Vagina (tissue), 2 donors: ENCODE data around the gene TRIB2. TPM values are rescaled to one million over a fixed set of nuclear protein-coding genes. Genes with fewer than 3 reads are reported as not detected.

Source experiments
- DNase-seq, 2 donors: peaks; one replicate each; pipeline ENCODE4 v3.0.0-alpha.2; 2017; ENCODE audit errors: extremely low spot score in 2 of 2
- H3K27ac ChIP-seq: fragments of 200-600 bp; sonication (generic); one replicate; pipeline ENCODE4 v1.5.1; 2019
- H3K27me3 ChIP-seq: fragments of 200-600 bp; sonication (generic); one replicate; pipeline ENCODE4 v1.5.1; 2019
- H3K36me3 ChIP-seq, 2 donors: fragments of 200-600 bp; sonication (generic); one replicate each; pipeline ENCODE4 v1.5.1; 2017 to 2019
- H3K4me1 ChIP-seq: fragments of 200-600 bp; sonication (generic); one replicate; pipeline ENCODE4 v1.5.1; 2019
- H3K4me3 ChIP-seq, 2 donors: fragments of 200-600 bp; sonication (generic); 1 replicate in 1 of 2; 2 replicates in 1 of 2; pipeline ENCODE4 v1.5.1; 2016 to 2019
- H3K9me3 ChIP-seq: fragments of 200-600 bp; sonication (generic); one replicate; pipeline ENCODE4 v1.5.1; 2019
- POLR2A ChIP-seq, 2 donors: fragments of 450-650 bp; IDR thresholded peaks; one replicate each; pipeline ENCODE4 v1.6.1; 2017; ENCODE audit warnings: antibody characterized with exemption in 2 of 2, mild to moderate bottlenecking in 2 of 2, moderate library complexity in 2 of 2
- POLR2AphosphoS5 ChIP-seq, 2 donors: sonication (generic); formaldehyde crosslinking; IDR thresholded peaks; one replicate each; pipeline ENCODE4 v1.9.0; 2017; ENCODE audit warnings: antibody characterized with exemption in 2 of 2, mild to moderate bottlenecking in 2 of 2, low read depth in 1 of 2; ENCODE audit not compliant: insufficient read depth in 1 of 2
- intact Hi-C: fragments of 100-400 bp; cut with DNase I; formaldehyde crosslinking; loops from one replicate; pipeline ENCODE4 v1.15.1; 2023
- microRNA-seq: library from miRNA; unstranded; fragments of <30 nt; microRNA quantifications from one replicate; pipeline ENCODE4, GENCODE V29; 2017; ENCODE audit warnings: borderline number of aligned reads, borderline replicate concordance
- small RNA-seq: library from RNA; depleted of rRNA; stranded (forward); fragments of <200 nt; gene quantifications from one replicate; pipeline ENCODE3, GENCODE V24; 2016
- total RNA-seq: library from RNA; depleted of rRNA; stranded (reverse); fragments of >200 nt; gene quantifications from one replicate; pipeline ENCODE4 v1.2.3, GENCODE V29; 2016
- TF ChIP-seq, protein P1 (sequence below), 3 experiments: fragments of 450-650 bp in 2 of 3; fragments of 200-600 bp in 1 of 3; sonication (generic) in 1 of 3; IDR thresholded peaks; one replicate each; pipeline ENCODE4 v1.5.1; 2017 to 2019; ENCODE audit warnings: antibody characterized with exemption in 3 of 3, mild to moderate bottlenecking in 2 of 3, moderate library complexity in 2 of 3

Gene TRIB2
- total RNA-seq, 1 donor from 2014 or later = 64.8 TPM

DNA sequence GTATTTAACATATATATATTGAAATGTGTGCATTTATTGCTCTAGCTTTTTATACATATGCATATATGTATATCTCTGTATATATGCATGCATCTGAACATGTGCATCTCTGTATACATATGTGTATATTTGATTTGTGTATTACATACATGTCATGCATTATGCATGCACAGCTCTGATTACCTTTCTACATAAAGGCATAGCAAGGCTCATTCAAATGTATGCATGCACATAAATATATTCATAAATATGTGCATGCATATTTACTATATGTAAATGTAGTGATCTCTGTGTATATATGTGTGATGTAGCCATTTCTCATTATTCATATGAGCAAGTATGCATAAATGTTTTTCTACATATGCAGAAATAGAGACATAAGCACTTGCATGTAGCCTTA, 64.6 kb downstream of the TRIB2 start:
- Histone ChIP-seq H3K9me3 (no peaks in the 10 kb centered on the region), H3K27me3 (no peaks in the 10 kb centered on the region), H3K36me3 (no peaks in the 10 kb centered on the region), H3K4me3 (no peak overlapping the region), H3K27ac (no peak overlapping the region), H3K4me1 (no peaks in the 10 kb centered on the region)
- TF ChIP-seq, protein P1, sequence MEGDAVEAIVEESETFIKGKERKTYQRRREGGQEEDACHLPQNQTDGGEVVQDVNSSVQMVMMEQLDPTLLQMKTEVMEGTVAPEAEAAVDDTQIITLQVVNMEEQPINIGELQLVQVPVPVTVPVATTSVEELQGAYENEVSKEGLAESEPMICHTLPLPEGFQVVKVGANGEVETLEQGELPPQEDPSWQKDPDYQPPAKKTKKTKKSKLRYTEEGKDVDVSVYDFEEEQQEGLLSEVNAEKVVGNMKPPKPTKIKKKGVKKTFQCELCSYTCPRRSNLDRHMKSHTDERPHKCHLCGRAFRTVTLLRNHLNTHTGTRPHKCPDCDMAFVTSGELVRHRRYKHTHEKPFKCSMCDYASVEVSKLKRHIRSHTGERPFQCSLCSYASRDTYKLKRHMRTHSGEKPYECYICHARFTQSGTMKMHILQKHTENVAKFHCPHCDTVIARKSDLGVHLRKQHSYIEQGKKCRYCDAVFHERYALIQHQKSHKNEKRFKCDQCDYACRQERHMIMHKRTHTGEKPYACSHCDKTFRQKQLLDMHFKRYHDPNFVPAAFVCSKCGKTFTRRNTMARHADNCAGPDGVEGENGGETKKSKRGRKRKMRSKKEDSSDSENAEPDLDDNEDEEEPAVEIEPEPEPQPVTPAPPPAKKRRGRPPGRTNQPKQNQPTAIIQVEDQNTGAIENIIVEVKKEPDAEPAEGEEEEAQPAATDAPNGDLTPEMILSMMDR (IDR thresholded peaks at IDR 0.05) = no peak
- TF ChIP-seq POLR2A (IDR thresholded peaks at IDR 0.05) = no peak
- TF ChIP-seq POLR2AphosphoS5 (IDR thresholded peaks at IDR 0.05; ENCODE audit: insufficient read depth in 1 of 2, low read depth in 1 of 2) = no peak
- intact Hi-C loops = no loop called here
- DNase-seq = no peak

DNA sequence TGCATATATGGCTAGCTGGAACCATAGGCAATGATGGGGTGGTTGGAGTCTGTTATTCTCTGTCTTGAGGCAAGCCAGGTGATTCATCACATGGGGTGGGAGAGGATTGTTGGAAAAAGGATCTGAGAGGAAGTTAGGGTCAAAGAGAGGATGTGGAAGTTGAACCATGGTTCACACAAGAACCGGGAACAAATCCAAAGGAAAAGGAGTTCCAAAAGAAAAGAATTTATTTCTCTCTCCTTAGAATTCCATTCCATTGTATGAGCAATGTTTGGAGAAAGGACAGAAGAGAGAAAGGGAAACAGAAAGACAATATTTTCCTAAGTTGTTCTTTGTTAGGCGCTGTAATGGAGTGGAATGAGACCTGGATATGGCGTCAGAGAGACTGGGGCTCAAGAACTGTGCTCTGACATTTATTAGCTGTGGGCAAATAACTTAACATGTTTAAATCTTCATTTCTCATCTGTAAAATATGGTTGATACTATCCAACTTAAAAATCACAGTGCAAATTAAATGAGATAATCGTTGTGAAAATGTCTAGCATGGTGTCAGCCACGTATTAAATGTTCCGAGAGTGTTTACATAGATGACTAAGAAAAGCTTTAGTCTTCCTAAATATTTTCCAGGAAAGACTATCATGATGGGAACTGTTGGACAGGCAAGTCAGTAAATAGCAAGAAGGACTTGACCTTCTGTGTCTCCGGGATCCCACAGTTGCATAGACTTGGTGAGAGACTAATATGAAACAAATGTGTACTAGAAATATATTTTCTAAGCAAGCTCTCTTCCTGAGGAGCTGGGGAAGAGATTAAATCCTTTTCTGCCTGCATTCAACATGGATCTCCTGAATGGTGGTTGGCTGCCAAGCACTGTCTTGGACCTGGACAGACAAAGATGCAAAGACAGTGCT, 71.4 kb downstream of the TRIB2 start:
- no peaks in the 10 kb centered on the region for H3K9me3 ChIP-seq
- no peak overlapping the region for H3K27ac ChIP-seq
- no peaks in the 10 kb centered on the region for H3K4me1 ChIP-seq
- TF ChIP-seq POLR2AphosphoS5 (IDR thresholded peaks at IDR 0.05; ENCODE audit: insufficient read depth in 1 of 2, low read depth in 1 of 2) = peak; percentile 42 to 60
- TF ChIP-seq, protein P1 (IDR thresholded peaks at IDR 0.05) = no peak
- no peak for TF ChIP-seq POLR2A (IDR thresholded peaks at IDR 0.05)
- H3K4me3 ChIP-seq = no peak overlapping the region
- intact Hi-C loops = no loop called here
- no peaks in the 10 kb centered on the region for H3K36me3 ChIP-seq
- no peaks in the 10 kb centered on the region for H3K27me3 ChIP-seq
- DNase-seq = no peak

DNA sequence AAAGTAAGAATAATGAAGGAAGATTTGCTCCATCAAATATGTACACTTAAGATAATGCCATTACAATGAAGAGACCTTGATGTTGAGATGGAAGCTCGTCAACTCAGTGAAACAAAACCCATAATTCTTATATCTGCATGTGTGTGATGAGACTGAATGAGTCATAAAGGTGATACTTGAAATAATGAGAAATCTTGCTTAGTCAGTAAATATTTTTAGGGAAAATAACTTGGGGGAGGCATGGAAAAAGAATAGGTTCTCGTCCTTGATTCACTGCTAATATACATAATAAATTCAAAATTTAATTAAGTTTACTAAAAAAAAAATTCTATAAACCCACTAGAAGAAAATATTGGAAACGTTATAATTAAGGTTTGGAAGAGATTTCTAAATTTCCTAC, 75.2 kb downstream of the TRIB2 start:
- TF ChIP-seq POLR2A (IDR thresholded peaks at IDR 0.05) (no peak), POLR2AphosphoS5 (IDR thresholded peaks at IDR 0.05; ENCODE audit: insufficient read depth in 1 of 2, low read depth in 1 of 2) (no peak)
- TF ChIP-seq, protein P1 (IDR thresholded peaks at IDR 0.05) = no peak
- DNase-seq = no peak

More for the DNA sequence above, 75.2 kb downstream of the TRIB2 start:
- H3K4me3 ChIP-seq = no peak overlapping the region
- no peaks in the 10 kb centered on the region for H3K27me3 ChIP-seq
- H3K9me3 ChIP-seq = no peaks in the 10 kb centered on the region
- no peaks in the 10 kb centered on the region for H3K36me3 ChIP-seq
- no peaks in the 10 kb centered on the region for H3K4me1 ChIP-seq
- intact Hi-C loops = no loop called here
- H3K27ac ChIP-seq = no peak overlapping the region

Small RNAs within 50 kb of the gene (microRNA-seq; reads per million reads assigned to microRNA genes)
- not detected for gene MIR3125

Small RNAs within 50 kb of the gene (small RNA-seq; reads per million reads assigned to genes)
- gene MIR3125 = not detected
